ENCODE measurements around the gene ATP11A. TPM values are rescaled to one million over a fixed set of nuclear protein-coding genes. Genes with fewer than 3 reads are reported as not detected.

The ATP11A gene
- total RNA-seq, 1 experiment from 2014 or later, result 8.7 TPM

- CTCF ChIA-PET, result no interaction called here
- Histone ChIP-seq H3K9me3 (ENCODE audit: low read length) (no peaks in the 10 kb centered on the region), H3K36me3 (ENCODE audit: low read depth, low read length) (no peaks in the 10 kb centered on the region), H3K79me2 (ENCODE audit: low read length) (no peaks in the 10 kb centered on the region), H3K27ac (ENCODE audit: low read length) (no peak overlapping the region), H2AFZ (ENCODE audit: low read length) (no peak overlapping the region), H3K4me3 (ENCODE audit: low read length) (no peak overlapping the region), H3K9ac (ENCODE audit: low read length) (no peak overlapping the region), H3K4me2 (ENCODE audit: low read length) (no peak overlapping the region), H3K9me2 (replicated peaks; ENCODE audit: low read length) (no peaks in the 10 kb centered on the region), H4K20me1 (ENCODE audit: low read length) (no peaks in the 10 kb centered on the region), H3K27me3 (ENCODE audit: low read length) (no peaks in the 10 kb centered on the region), H3K4me1 (ENCODE audit: insufficient read depth, low read length) (peaks cover 24% of the 10 kb centered on the region), H3F3A (ENCODE audit: low read length, unreplicated experiment) (no peaks in the 10 kb centered on the region)
- peak; percentile 17 for DNase-seq
- ATAC-seq, result no peak
- no peak for TF ChIP-seq EZH2phosphoT487 (IDR thresholded peaks at IDR 0.05; ENCODE audit: borderline replicate concordance, low read length)
- TF ChIP-seq EZH2 (IDR thresholded peaks at IDR 0.05; ENCODE audit: low read length, unreplicated experiment), result no peak
- TF ChIP-seq CTCF (conservative IDR thresholded peaks at IDR 0.05; ENCODE audit: low read depth, low read length), result no peak
- intact Hi-C loops (cut with micrococcal nuclease), result no loop called here
- no TSS peak for BruUV-seq (replicated peaks)
- POLR2A ChIA-PET (ENCODE audit: unreplicated experiment), result no interaction called here
Measured at GRCh38 chr13:112719556-112719955, 29.7 kb downstream of the ATP11A start.

DNA sequence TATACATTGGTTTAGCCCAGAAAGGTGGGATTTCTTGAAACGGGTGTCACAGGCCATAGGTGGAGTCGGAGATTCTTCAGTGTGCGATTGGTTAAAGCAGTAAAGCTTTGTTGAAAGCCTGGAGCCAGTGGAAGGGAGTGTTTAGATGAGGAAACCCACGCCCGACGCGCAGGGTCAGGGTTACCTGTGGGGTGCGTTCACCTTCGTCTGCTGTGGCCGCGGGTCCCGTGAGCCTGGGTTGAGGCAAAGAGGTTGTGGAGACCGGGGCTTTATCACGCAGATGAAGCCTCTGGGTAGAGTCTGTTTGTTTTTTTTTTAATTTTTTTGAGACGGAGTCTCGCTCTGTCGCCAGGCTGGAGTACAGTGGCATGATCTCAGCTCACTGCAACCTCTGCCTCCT, 30.4 kb downstream of the ATP11A start:
- H4K20me1 ChIP-seq (ENCODE audit: low read length), result no peaks in the 10 kb centered on the region
- H3K27ac ChIP-seq (ENCODE audit: low read length), result no peak overlapping the region
- peaks cover 31% of the 10 kb centered on the region for H3K4me1 ChIP-seq (ENCODE audit: insufficient read depth, low read length)
- TF ChIP-seq EZH2phosphoT487 (IDR thresholded peaks at IDR 0.05; ENCODE audit: borderline replicate concordance, low read length) (no peak), CTCF (conservative IDR thresholded peaks at IDR 0.05; ENCODE audit: low read depth, low read length) (no peak), EZH2 (IDR thresholded peaks at IDR 0.05; ENCODE audit: low read length, unreplicated experiment) (no peak)
- no peaks in the 10 kb centered on the region for H3K36me3 ChIP-seq (ENCODE audit: low read depth, low read length)
- no peak overlapping the region for H3K4me3 ChIP-seq (ENCODE audit: low read length)
- H3F3A ChIP-seq (ENCODE audit: low read length, unreplicated experiment), result no peaks in the 10 kb centered on the region
- no peak overlapping the region for H3K4me2 ChIP-seq (ENCODE audit: low read length)
- intact Hi-C loops (cut with micrococcal nuclease), result no loop called here
- DNase-seq (no peak), ATAC-seq (no peak)
- H3K9me3 ChIP-seq (ENCODE audit: low read length), result no peaks in the 10 kb centered on the region
- ChIA-PET POLR2A (ENCODE audit: unreplicated experiment) (no interaction called here), CTCF (no interaction called here)
- H3K79me2 ChIP-seq (ENCODE audit: low read length), result no peaks in the 10 kb centered on the region
- H3K27me3 ChIP-seq (ENCODE audit: low read length), result no peaks in the 10 kb centered on the region
- no TSS peak for BruUV-seq (replicated peaks)
- H3K9ac ChIP-seq (ENCODE audit: low read length), result no peak overlapping the region
- no peaks in the 10 kb centered on the region for H3K9me2 ChIP-seq (replicated peaks; ENCODE audit: low read length)
- no peak overlapping the region for H2AFZ ChIP-seq (ENCODE audit: low read length)

DNA sequence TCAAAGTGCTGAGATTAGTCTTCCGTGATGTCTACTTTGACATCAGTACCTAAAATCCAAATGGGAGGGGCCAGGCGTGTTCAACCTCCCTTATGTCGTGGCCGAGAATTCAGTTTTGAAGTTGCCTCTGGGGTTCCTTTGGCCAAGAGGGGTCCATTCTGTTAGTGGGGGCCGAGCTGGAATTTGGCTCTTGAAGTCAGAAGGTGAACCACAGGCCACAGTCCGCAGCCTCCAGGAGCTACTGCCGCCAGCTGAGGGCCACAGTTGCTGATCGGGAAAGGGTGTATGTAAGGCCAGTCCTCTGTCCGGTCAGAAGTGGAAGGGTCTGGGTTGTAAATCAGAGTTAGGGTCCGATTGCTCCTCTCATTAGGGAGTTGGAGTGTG, 31.0 kb downstream of the ATP11A start:
- Histone ChIP-seq H2AFZ (ENCODE audit: low read length) (no peak overlapping the region), H3K9me3 (ENCODE audit: low read length) (no peaks in the 10 kb centered on the region), H3K9me2 (replicated peaks; ENCODE audit: low read length) (no peaks in the 10 kb centered on the region), H3K4me2 (ENCODE audit: low read length) (no peak overlapping the region), H3K4me3 (ENCODE audit: low read length) (no peak overlapping the region), H4K20me1 (ENCODE audit: low read length) (no peaks in the 10 kb centered on the region), H3K36me3 (ENCODE audit: low read depth, low read length) (no peaks in the 10 kb centered on the region), H3K9ac (ENCODE audit: low read length) (no peak overlapping the region), H3K79me2 (ENCODE audit: low read length) (no peaks in the 10 kb centered on the region), H3F3A (ENCODE audit: low read length, unreplicated experiment) (no peaks in the 10 kb centered on the region), H3K27ac (ENCODE audit: low read length) (no peak overlapping the region), H3K27me3 (ENCODE audit: low read length) (no peaks in the 10 kb centered on the region), H3K4me1 (ENCODE audit: insufficient read depth, low read length) (peaks cover 37% of the 10 kb centered on the region)
- ATAC-seq, result no peak
- TF ChIP-seq CTCF (conservative IDR thresholded peaks at IDR 0.05; ENCODE audit: low read depth, low read length), result no peak
- TF ChIP-seq EZH2phosphoT487 (IDR thresholded peaks at IDR 0.05; ENCODE audit: borderline replicate concordance, low read length), result no peak
- TF ChIP-seq EZH2 (IDR thresholded peaks at IDR 0.05; ENCODE audit: low read length, unreplicated experiment), result no peak
- intact Hi-C loops (cut with micrococcal nuclease), result no loop called here
- BruUV-seq (replicated peaks), result no TSS peak
- POLR2A ChIA-PET (ENCODE audit: unreplicated experiment), result no interaction called here
- CTCF ChIA-PET, result no interaction called here
- DNase-seq, result no peak
